ENCODE data around the gene LRRC8A.
"Not testable (repeated sequence)": the region's sequence is repeated elsewhere in the genome, so short reads cannot be mapped to it uniquely, and the experiment has no call there.

Gene LRRC8A

GRCh38 chr9:128881884-128882676, at the start of gene LRRC8A, which contains the start of gene KYAT1:
LRRC8A (plus strand) TSS chr9:128882133; CDS start chr9:128907165, 25,032 bp downstream.
KYAT1 (minus strand) TSS chr9:128881950; CDS start chr9:128845405, 36,545 bp downstream.
- ATAC-seq (peak; percentile 96), DNase-seq (peak; percentile 99)

DNA sequence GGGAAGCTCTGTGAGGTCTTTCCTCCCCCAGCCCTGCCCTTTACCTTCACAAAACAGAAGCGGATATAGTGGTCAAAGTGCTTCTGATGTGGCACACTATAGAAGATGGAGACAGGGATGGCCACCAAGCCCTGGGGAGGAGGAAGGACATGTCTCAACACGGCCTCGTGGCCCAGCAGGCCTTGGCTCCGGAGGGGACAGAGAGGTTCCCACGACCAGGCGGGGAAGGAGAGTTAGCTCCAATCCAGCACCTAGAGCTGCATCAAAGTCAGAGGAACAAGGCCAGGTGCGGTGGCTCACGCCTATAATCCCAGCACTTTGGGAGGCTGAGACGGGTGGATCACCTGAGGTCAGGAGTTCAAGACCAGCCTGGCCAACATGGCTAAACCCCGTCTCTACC, 48.2 kb upstream of the LRRC8A start:
- no peak for ATAC-seq

GRCh38 chr9:128835246-128836210, 46.4 kb upstream of the LRRC8A start:
- ATAC-seq (no peak), DNase-seq (no peak)

More for the DNA sequence above, 48.2 kb upstream of the LRRC8A start:
- no peak for DNase-seq

DNA sequence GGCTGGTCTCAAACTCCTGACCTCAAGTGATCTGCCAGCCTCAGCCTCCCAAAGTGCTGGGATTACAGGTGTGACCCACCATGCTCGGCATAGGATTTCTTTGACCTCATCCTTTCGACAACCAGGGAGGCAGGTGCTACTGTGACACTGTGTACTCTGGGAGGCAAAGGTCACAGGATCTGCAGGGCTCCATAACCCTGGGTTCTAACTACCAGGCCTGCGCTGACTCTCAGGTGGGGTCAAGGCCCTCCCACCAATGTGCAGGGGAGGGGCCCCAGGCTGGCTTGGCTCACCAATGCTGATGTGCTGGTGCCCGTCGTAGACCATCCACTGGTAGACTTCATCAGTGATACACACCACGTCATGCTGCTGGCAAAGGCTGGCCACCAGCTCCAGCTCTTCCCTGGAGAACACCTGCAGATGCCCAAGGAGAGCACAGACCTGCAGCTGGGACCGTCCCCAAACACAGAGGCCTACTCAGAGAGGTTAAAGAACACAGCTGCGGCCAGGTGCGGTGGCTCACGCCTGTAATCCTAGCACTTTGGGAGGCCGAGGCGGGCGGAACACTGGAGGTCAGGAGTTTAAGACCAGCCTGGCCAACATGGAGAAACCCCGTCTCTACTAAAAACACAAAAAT, 45.3 kb upstream of the LRRC8A start:
- DNase-seq: no peak

DNA sequence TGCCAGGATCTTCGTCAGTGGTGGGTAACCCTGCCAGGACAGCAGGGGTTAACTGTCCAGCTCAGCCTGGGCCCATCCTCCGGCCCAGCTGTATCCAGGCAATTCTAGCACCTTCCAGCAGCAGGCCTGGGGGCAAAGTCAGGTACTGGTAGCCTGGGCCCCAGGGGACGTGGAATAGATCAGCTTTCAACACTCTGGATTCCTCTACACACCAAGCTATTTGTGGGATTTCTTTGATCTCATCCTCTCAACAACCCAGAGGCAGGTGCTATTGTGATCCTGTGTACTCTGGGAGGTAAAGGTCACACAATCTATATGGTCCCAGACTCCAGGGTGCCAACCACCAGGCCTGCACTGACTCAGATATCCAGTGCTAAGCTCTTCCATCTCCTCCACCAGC, 43.6 kb upstream of the LRRC8A start:
- ATAC-seq (no peak), DNase-seq (no peak)

More for the DNA sequence above, 45.3 kb upstream of the LRRC8A start:
- no peak for ATAC-seq

- no peak for DNase-seq
- ATAC-seq: no peak
Measured at GRCh38 chr9:128840524-128840923, 41.4 kb upstream of the LRRC8A start.

DNA sequence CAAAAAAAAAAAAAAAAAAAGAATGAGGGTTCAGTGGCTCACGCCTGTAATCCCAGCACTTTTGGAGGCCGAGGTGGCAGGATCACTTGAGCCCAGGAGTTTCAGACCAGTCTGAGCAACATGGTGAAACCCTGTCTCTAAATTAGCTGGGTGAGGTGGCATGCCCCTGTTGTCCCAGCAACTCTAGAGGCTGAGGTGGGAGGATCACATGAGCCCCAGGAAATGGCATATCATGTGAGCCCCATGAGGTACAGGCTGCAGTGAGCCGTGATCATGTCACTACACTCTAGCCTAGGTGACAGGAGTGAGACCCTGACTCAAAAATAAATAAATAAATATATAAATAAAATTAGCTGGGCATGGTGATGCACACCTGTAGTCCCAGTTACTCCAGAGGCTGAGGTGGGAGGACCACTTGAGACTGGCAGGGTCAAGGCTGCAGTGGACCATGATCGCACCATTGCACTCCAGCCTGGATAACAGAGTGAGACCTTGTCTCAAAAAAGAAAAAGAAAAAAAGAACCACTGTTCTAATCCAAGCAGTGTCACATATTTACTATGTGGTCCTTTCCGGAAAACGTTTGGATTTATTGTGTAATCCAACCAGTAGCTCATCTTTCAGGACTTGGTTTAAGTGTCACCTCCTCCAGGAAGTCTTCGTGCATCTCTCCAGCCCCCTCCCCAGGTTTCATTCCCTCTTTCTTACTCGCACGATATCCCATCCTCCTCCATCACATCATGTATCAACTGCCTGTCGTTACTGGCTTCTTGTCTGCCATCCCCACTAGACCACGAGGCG, 40.0 kb upstream of the LRRC8A start:
- DNase-seq: no peak
- ATAC-seq: no peak

DNA sequence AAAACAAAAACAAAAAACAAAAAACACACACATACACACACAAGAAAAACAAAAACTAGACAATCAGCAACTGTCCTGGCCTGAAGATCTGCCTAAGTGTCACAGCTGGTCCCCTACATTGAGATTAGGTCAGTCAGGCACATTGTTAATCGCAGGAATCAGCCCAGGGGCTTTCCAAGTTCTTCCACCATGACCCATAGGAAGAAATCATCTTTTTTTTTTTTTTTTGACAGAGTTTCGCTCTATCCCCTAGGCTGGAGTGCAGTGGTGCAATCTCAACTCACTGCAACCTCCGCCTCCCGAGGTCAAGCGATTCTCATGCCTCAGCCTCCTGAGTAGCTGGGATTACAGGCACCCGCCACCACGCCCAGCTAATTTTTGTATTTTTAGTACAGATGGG, 38.8 kb upstream of the LRRC8A start:
- not testable (repeated sequence) for ATAC-seq

GRCh38 chr9:128845186-128845931, 36.6 kb upstream of the LRRC8A start:
- no peak for ATAC-seq

More for the DNA sequence above, 38.8 kb upstream of the LRRC8A start:
- DNase-seq: not testable (repeated sequence)

DNA sequence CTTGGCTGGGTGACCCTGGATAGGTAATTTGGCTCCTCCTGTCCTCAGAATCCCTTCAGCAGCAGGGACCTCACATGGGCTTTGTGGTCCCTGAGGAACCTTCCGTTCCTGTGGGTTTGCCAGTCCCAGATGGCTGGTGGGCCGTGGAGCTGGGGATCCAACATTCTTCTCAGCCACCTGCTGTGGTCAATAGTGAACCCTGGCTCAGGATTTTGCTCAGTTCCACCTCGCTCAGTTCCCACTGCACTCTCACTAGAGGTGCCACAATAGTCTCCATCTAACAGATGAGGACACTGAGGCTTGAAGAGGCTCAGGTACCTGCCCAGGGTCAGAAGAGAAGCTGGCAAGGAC, 35.3 kb upstream of the LRRC8A start:
- ATAC-seq: no peak

More at GRCh38 chr9:128845186-128845931, 36.6 kb upstream of the LRRC8A start:
- no peak for DNase-seq

DNA sequence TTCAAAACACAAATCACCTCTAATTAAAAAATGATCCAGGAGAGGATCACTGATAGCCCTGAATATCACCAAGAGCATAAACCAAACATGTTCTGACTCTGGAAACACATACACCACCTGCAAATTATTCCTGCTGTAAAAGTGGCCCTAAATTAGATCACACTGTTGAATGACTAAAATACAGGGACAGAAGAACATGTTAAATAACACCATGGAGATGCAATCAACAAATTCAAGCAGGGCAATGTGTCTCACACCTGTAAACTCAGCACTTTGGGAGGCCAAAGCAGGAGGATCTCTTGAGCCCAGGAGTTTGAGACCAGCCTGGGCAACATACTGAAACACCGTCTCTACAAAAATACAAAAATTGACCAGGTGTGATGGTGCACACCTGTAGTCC, 34.1 kb upstream of the LRRC8A start:
- no peak for DNase-seq
- no peak for ATAC-seq

More for the DNA sequence above, 35.3 kb upstream of the LRRC8A start:
- DNase-seq: no peak

GRCh38 chr9:128851024-128851423, 30.9 kb upstream of the LRRC8A start:
- not testable (repeated sequence) for ATAC-seq, DNase-seq

DNA sequence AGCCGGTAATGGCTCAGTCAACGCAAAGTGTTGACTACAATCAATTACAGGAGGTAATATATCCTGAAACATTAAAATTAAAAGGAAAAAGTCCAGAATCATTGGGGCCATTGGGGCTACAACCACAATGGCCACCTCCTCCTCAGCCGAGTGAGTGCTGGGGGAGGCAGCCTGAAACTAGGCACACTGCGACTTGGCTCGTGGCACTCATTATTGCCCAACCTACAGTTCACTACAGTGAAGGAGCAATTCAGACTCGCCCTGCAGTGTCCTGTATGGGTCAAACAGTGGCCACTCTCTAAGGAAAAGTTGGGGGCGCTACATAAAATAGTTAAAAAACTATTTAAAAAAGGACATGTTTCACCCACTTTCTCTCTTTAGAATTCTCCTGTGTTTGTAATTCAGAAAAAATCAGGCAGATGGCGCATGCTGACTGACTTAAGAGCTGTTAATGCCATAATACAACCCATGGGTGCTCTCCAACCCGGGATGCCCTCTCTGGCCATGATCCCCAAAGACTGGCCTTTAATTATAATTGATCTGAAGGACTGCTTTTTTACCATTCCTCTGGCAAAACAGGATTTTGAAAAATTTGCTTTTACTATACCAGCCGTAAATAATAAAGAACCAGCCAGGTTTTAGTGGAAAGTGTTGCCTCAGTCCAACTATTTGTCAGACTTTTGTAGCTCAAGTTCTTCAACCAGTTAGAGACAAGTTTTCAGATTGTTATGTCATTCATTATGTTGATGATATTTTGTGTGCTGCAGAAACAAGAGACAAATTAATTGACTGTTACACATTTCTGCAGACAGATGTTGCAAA, 29.9 kb upstream of the LRRC8A start:
- ATAC-seq, DNase-seq: not testable (repeated sequence)

- ATAC-seq, DNase-seq: not testable (repeated sequence)
Measured at GRCh38 chr9:128852646-128853045, 29.3 kb upstream of the LRRC8A start.

DNA sequence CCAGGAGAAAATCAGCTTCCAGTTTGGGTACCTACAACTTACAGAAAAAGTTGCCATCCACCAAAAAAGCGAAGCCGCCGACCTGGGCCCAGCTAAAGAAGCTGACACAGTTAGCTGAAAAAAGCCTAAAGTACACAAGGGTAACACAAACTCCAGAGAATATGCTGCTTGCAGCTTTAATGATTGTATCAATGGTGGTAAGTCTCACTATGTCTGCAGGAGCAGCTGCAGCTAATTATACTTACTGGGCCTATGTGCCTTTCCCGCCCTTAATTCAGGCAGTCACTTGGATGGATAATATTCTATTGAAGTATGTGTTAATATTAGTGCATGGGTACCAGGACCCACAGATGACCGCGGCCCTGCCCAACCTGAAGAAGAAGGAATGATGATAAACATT, 27.5 kb upstream of the LRRC8A start:
- not testable (repeated sequence) for ATAC-seq, DNase-seq

- DNase-seq, ATAC-seq: not testable (repeated sequence)
Measured at GRCh38 chr9:128858476-128858875, 23.5 kb upstream of the LRRC8A start.

GRCh38 chr9:128860937-128861336, 21.0 kb upstream of the LRRC8A start:
- no peak for ATAC-seq
- no peak for DNase-seq

- ATAC-seq (no peak), DNase-seq (no peak)
Measured at GRCh38 chr9:128861501-128861900, 20.4 kb upstream of the LRRC8A start.

DNA sequence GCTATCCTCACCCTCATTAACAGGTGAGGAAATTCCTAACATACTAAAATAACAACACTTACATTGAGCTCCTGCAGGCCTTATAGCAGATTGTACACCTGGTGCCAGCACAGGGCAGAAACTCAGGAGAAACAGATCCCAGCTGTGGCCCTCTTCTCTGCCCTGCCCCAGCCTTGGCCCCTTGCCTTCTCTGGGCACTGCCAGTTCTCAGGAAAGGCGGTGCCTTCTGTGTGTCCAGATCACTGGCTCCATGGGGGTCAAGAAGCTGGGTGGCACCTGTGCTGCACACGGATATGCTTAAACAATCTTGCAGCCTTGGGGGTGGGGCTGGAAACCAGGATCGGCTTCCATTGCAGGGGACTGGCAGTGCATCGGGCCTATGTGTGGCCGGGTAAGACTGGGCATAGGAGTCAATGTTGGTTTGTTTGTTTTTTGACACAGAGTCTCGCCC, 19.5 kb upstream of the LRRC8A start:
- DNase-seq (no peak), ATAC-seq (no peak)
